HG03159 (cell line): ENCODE measurements around the gene GMEB2.
"Not testable (repeated sequence)": the region's sequence is repeated elsewhere in the genome, so short reads cannot be mapped to it uniquely, and the experiment has no call there.

Source experiments
- ATAC-seq: cut with Tn5 transposase; IDR thresholded peaks from one replicate; pipeline ENCODE4 v1.9.1; 2021; ENCODE audit warnings: mild to moderate bottlenecking, moderate library complexity; ENCODE audit not compliant: unreplicated experiment

Gene GMEB2

GRCh38 chr20:63626424-63627128 lies at the start of gene GMEB2:
TSS of gene GMEB2 (minus strand) at chr20:63627101. CDS start at chr20:63619397, 7,704 bp downstream.
- peak; percentile 44 for ATAC-seq

- ATAC-seq = no peak
Measured at GRCh38 chr20:63675681-63676368, 48.9 kb upstream of the GMEB2 start.

- ATAC-seq = no peak
Measured at GRCh38 chr20:63673951-63674350, 47.0 kb upstream of the GMEB2 start.

GRCh38 chr20:63672666-63673065 lies 45.8 kb upstream of the GMEB2 start:
- ATAC-seq = no peak

GRCh38 chr20:63671695-63672094 lies 44.8 kb upstream of the GMEB2 start:
- not testable (repeated sequence) for ATAC-seq

- no peak for ATAC-seq
Measured at GRCh38 chr20:63668351-63668750, 41.5 kb upstream of the GMEB2 start.

GRCh38 chr20:63667858-63668257 lies 41.0 kb upstream of the GMEB2 start:
- no peak for ATAC-seq

- no peak for ATAC-seq
Measured at GRCh38 chr20:63665708-63666107, 38.8 kb upstream of the GMEB2 start.

- ATAC-seq = no peak
Measured at GRCh38 chr20:63664861-63665594, 38.1 kb upstream of the GMEB2 start.

- ATAC-seq = no peak
Measured at GRCh38 chr20:63664143-63664851, 37.4 kb upstream of the GMEB2 start.

- no peak for ATAC-seq
Measured at GRCh38 chr20:63663332-63664066, 36.6 kb upstream of the GMEB2 start.

GRCh38 chr20:63662813-63663189 lies 35.9 kb upstream of the GMEB2 start:
- no peak for ATAC-seq

- no peak for ATAC-seq
Measured at GRCh38 chr20:63661959-63662812, 35.3 kb upstream of the GMEB2 start.

- ATAC-seq = no peak
Measured at GRCh38 chr20:63661108-63661507, 34.2 kb upstream of the GMEB2 start.

- ATAC-seq = no peak
Measured at GRCh38 chr20:63660622-63661021, 33.7 kb upstream of the GMEB2 start.

- ATAC-seq = not testable (repeated sequence)
Measured at GRCh38 chr20:63660174-63660573, 33.3 kb upstream of the GMEB2 start.

GRCh38 chr20:63659370-63659769 lies 32.5 kb upstream of the GMEB2 start:
- no peak for ATAC-seq

- peak; percentile 26 for ATAC-seq
Measured at GRCh38 chr20:63658749-63659187, 31.9 kb upstream of the GMEB2 start.

- ATAC-seq = peak; percentile 78
Measured at GRCh38 chr20:63657937-63658748, 31.2 kb upstream of the GMEB2 start, which contains the start of gene RTEL1. TSS of gene RTEL1 (plus strand) at chr20:63658312. CDS start at chr20:63659403, 1,091 bp downstream.
